Hepatocyte (in vitro differentiated cells): ENCODE results near the gene TNFAIP8L2. TPM values are rescaled to one million over a fixed set of nuclear protein-coding genes. Genes with fewer than 3 reads are reported as not detected.

ENCODE experiments used
- DNase-seq: peaks from one replicate; pipeline ENCODE4 v3.0.0-alpha.2; 2016; ENCODE audit warnings: low spot score
- H2AFZ ChIP-seq: fragments of 200-600 bp; sonication (generic); 2 replicates; pipeline ENCODE4 v1.6.0; 2016; ENCODE audit warnings: antibody characterized with exemption, mild to moderate bottlenecking
- H3K27ac ChIP-seq: fragments of 200-600 bp; sonication (generic); 2 replicates; pipeline ENCODE4 v1.5.1; 2016; ENCODE audit warnings: mild to moderate bottlenecking
- H3K27me3 ChIP-seq: fragments of 200-600 bp; sonication (generic); 2 replicates; pipeline ENCODE4 v1.6.1; 2016
- H3K36me3 ChIP-seq: fragments of 200-600 bp; sonication (generic); replicated peaks from 2 replicates; pipeline ENCODE4 v1.5.1; 2016; ENCODE audit warnings: low read depth; ENCODE audit not compliant: insufficient read depth
- H3K4me1 ChIP-seq: fragments of 200-600 bp; sonication (generic); 2 replicates; pipeline ENCODE4 v1.5.1; 2016; ENCODE audit warnings: mild to moderate bottlenecking, moderate library complexity; ENCODE audit not compliant: insufficient read depth
- H3K4me2 ChIP-seq: fragments of 200-600 bp; sonication (generic); 2 replicates; pipeline ENCODE4 v1.6.0; 2016
- H3K4me3 ChIP-seq: fragments of 200-600 bp; sonication (generic); 2 replicates; pipeline ENCODE4 v1.5.1; 2016; ENCODE audit warnings: mild to moderate bottlenecking
- H3K79me2 ChIP-seq: fragments of 200-600 bp; sonication (generic); 2 replicates; pipeline ENCODE4 v1.6.0; 2017; ENCODE audit warnings: mild to moderate bottlenecking
- H3K9me2 ChIP-seq: fragments of 200-600 bp; sonication (generic); replicated peaks from 2 replicates; pipeline ENCODE4 v1.6.0; 2017; ENCODE audit warnings: mild to moderate bottlenecking; ENCODE audit not compliant: insufficient read depth
- H3K9me3 ChIP-seq: fragments of 200-600 bp; sonication (generic); 2 replicates; pipeline ENCODE4 v1.5.1; 2016; ENCODE audit warnings: low read depth, mild to moderate bottlenecking
- H4K20me1 ChIP-seq: fragments of 200-600 bp; sonication (generic); 2 replicates; pipeline ENCODE4 v1.6.0; 2016; ENCODE audit warnings: mild to moderate bottlenecking; ENCODE audit not compliant: insufficient read depth, poor library complexity, severe bottlenecking
- CTCF ChIP-seq: fragments of 200-600 bp; sonication (generic); IDR thresholded peaks from 2 replicates; pipeline ENCODE4 v1.5.1; 2016; ENCODE audit warnings: antibody characterized with exemption, mild to moderate bottlenecking; ENCODE audit not compliant: poor library complexity
- EZH2 ChIP-seq: fragments of 200-600 bp; sonication (generic); IDR thresholded peaks from 2 replicates; pipeline ENCODE4 v1.6.1; 2016; ENCODE audit warnings: antibody characterized with exemption, mild to moderate bottlenecking, borderline replicate concordance
- EZH2phosphoT487 ChIP-seq: fragments of 200-600 bp; sonication (generic); IDR thresholded peaks from one replicate; pipeline ENCODE4 v1.6.1; 2018; ENCODE audit warnings: antibody characterized with exemption, mild to moderate bottlenecking, low read depth, moderate library complexity; ENCODE audit not compliant: unreplicated experiment, severe bottlenecking
- WGBS: methylation state at CpG from one replicate; pipeline ENCODE4 v1.1.6; 2016; ENCODE audit warnings: low lambda C conversion rate; ENCODE audit errors: missing lambda C conversion rate; 5-methylcytosine and 5-hydroxymethylcytosine counted together
- polyA plus RNA-seq: library from polyadenylated mRNA; unstranded; fragments of >200 nt; fragmentation: Nextera tagmentation; extraction: Ambion mirVana; gene quantifications from 2 replicates; pipeline ENCODE4 v1.2.1, GENCODE V29; 2016
- total RNA-seq: library from RNA; depleted of rRNA; stranded (reverse); fragments of >200 nt; gene quantifications from 2 replicates; pipeline ENCODE4 v1.2.3, GENCODE V29; 2014

The TNFAIP8L2 gene
- total and polyA plus RNA-seq, 2 experiments from 2014 or later: 0.70 TPM; not detected in 1

- TF ChIP-seq EZH2phosphoT487: no peak
- no peak for TF ChIP-seq CTCF
- no peak for TF ChIP-seq EZH2
- no peak overlapping the region for H2AFZ ChIP-seq
- no peak for DNase-seq
- H3K4me2 ChIP-seq: no peak overlapping the region
- H3K9me2 ChIP-seq: no peaks in the 10 kb centered on the region
- no peaks in the 10 kb centered on the region for H4K20me1 ChIP-seq
- H3K36me3 ChIP-seq: no peaks in the 10 kb centered on the region
- no peak overlapping the region for H3K27ac ChIP-seq
- H3K79me2 ChIP-seq: no peaks in the 10 kb centered on the region
- WGBS: 89% methylated on average over 12 of the region's 12 CpGs
- H3K27me3 ChIP-seq: peaks cover 13% of the 10 kb centered on the region
- no peak overlapping the region for H3K4me3 ChIP-seq
- H3K4me1 ChIP-seq: peaks cover 14% of the 10 kb centered on the region
- H3K9me3 ChIP-seq: no peaks in the 10 kb centered on the region
Observed at GRCh38 chr1:151135433-151136385, 20.7 kb upstream of the TNFAIP8L2 start.

GRCh38 chr1:151137789-151138188 lies 18.7 kb upstream of the TNFAIP8L2 start:
- no peak overlapping the region for H2AFZ ChIP-seq
- H3K27me3 ChIP-seq: no peaks in the 10 kb centered on the region
- no peaks in the 10 kb centered on the region for H3K36me3 ChIP-seq
- H3K9me3 ChIP-seq: no peaks in the 10 kb centered on the region
- no peaks in the 10 kb centered on the region for H4K20me1 ChIP-seq
- WGBS: 95% methylated on average over 7 of the region's 7 CpGs
- no peak overlapping the region for H3K4me2 ChIP-seq
- no peak for TF ChIP-seq EZH2
- TF ChIP-seq EZH2phosphoT487: no peak
- TF ChIP-seq CTCF: no peak
- no peaks in the 10 kb centered on the region for H3K79me2 ChIP-seq
- no peak for DNase-seq
- H3K9me2 ChIP-seq: no peaks in the 10 kb centered on the region
- peaks cover 3% of the 10 kb centered on the region for H3K4me1 ChIP-seq
- no peak overlapping the region for H3K4me3 ChIP-seq
- no peak overlapping the region for H3K27ac ChIP-seq

- 94% methylated on average over 3 of the region's 5 CpGs for WGBS
- no peak overlapping the region for H3K4me2 ChIP-seq
- no peak for TF ChIP-seq EZH2
- TF ChIP-seq EZH2phosphoT487: no peak
- TF ChIP-seq CTCF: no peak
Observed at GRCh38 chr1:151142411-151143056, 13.9 kb upstream of the TNFAIP8L2 start.

More at GRCh38 chr1:151142411-151143056, 13.9 kb upstream of the TNFAIP8L2 start:
- no peak overlapping the region for H3K4me3 ChIP-seq
- peaks cover 12% of the 10 kb centered on the region for H3K4me1 ChIP-seq
- H3K27me3 ChIP-seq: peaks cover 3% of the 10 kb centered on the region
- no peaks in the 10 kb centered on the region for H3K36me3 ChIP-seq
- H3K79me2 ChIP-seq: peaks cover 7% of the 10 kb centered on the region
- no peaks in the 10 kb centered on the region for H4K20me1 ChIP-seq
- no peak overlapping the region for H3K27ac ChIP-seq
- H2AFZ ChIP-seq: no peak overlapping the region
- no peaks in the 10 kb centered on the region for H3K9me3 ChIP-seq
- H3K9me2 ChIP-seq: no peaks in the 10 kb centered on the region
- DNase-seq: no peak
